Loucy (cell line): ENCODE results near the gene NXPH1.
A peak's percentile ranks its signal among the peaks of the same experiment; 100 is the strongest.

Source experiments
- H2AFZ ChIP-seq: fragments of 200-600 bp; sonication (generic); 2 replicates; pipeline ENCODE4 v1.6.0; 2016; ENCODE audit warnings: antibody characterized with exemption, mild to moderate bottlenecking, low read length, moderate library complexity
- H3F3A ChIP-seq: fragments of 200-600 bp; 2 replicates; pipeline ENCODE4 v1.6.0; 2016; ENCODE audit warnings: antibody characterized with exemption, low read depth, mild to moderate bottlenecking
- H3K27me3 ChIP-seq: fragments of 200-600 bp; sonication (generic); 2 replicates; pipeline ENCODE4 v1.6.1; 2014; ENCODE audit warnings: low read length, mild to moderate bottlenecking; ENCODE audit not compliant: insufficient read depth, poor library complexity, severe bottlenecking
- H3K36me3 ChIP-seq: fragments of 200-600 bp; sonication (generic); 2 replicates; pipeline ENCODE4 v1.6.1; 2016; ENCODE audit warnings: low read length; ENCODE audit not compliant: insufficient read depth
- H3K4me1 ChIP-seq: fragments of 200-600 bp; sonication (generic); 2 replicates; pipeline ENCODE4 v1.5.1; 2014; ENCODE audit warnings: low read length, mild to moderate bottlenecking; ENCODE audit not compliant: insufficient read depth, poor library complexity, severe bottlenecking
- H3K4me2 ChIP-seq: fragments of 200-600 bp; sonication (generic); 2 replicates; pipeline ENCODE4 v1.6.0; 2014; ENCODE audit warnings: antibody characterized with exemption, low read length, low read depth, mild to moderate bottlenecking; ENCODE audit not compliant: poor library complexity, severe bottlenecking
- H3K4me3 ChIP-seq: fragments of 200-600 bp; sonication (generic); 2 replicates; pipeline ENCODE4 v1.5.1; 2014; ENCODE audit warnings: low read length, mild to moderate bottlenecking, mixed read lengths; ENCODE audit not compliant: poor library complexity, severe bottlenecking
- H3K79me2 ChIP-seq: fragments of 200-600 bp; sonication (generic); 2 replicates; pipeline ENCODE4 v1.6.1; 2014; ENCODE audit warnings: low read length; ENCODE audit not compliant: insufficient read depth
- H3K9ac ChIP-seq: fragments of 200-600 bp; sonication (generic); 2 replicates; pipeline ENCODE4 v1.6.0; 2014; ENCODE audit warnings: mild to moderate bottlenecking, low read depth, low read length, moderate library complexity; ENCODE audit not compliant: poor library complexity, severe bottlenecking
- H3K9me2 ChIP-seq: fragments of 200-600 bp; sonication (generic); replicated peaks from 2 replicates; pipeline ENCODE4 v1.6.1; 2016; ENCODE audit warnings: low read depth, low read length, mixed read lengths
- H3K9me3 ChIP-seq: fragments of 200-600 bp; sonication (generic); 2 replicates; pipeline ENCODE4 v1.6.1; 2014; ENCODE audit warnings: mild to moderate bottlenecking, antibody characterized with exemption, low read length, low read depth; ENCODE audit not compliant: insufficient read depth
- H4K20me1 ChIP-seq: fragments of 200-600 bp; sonication (generic); 2 replicates; pipeline ENCODE4 v1.6.0; 2014; ENCODE audit warnings: antibody characterized with exemption, low read length, mild to moderate bottlenecking; ENCODE audit not compliant: insufficient read depth, poor library complexity, severe bottlenecking
- EZH2phosphoT487 ChIP-seq: fragments of 200-600 bp; IDR thresholded peaks from 2 replicates; pipeline ENCODE4 v1.6.1; 2018; ENCODE audit warnings: antibody characterized with exemption, mild to moderate bottlenecking, moderate library complexity, borderline replicate concordance
- TF ChIP-seq, protein P1 (sequence below): fragments of 200-600 bp; sonication (generic); conservative IDR thresholded peaks from 2 replicates; pipeline ENCODE4 v1.5.1; 2014; ENCODE audit warnings: mild to moderate bottlenecking, antibody characterized with exemption, low read length

NXPH1 gene

DNA sequence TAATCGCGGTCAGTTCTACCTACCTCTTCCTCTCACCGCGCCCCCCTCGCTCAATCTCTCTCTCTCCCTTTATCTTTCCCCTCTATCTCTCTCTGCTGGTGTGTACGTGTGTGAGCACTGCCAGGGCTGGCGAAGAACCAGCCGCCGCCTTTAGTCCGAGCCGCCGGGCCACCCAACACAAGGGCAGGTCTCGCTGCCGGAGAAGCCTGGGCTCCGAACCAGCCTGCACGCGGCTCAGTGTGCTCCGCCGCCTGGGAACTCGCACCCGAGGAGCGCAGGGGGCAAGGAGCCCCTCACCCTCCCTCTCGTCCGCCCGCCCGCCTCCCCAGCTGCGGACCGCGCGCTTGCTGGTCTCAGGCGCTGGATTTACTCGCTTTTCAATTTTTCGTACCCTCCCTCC lies 1.7 kb downstream of the NXPH1 start:
- Histone ChIP-seq H2AFZ (no peak overlapping the region), H3K36me3 (no peaks in the 10 kb centered on the region), H4K20me1 (no peaks in the 10 kb centered on the region), H3K9me3 (no peaks in the 10 kb centered on the region), H3K9ac (no peak overlapping the region), H3K4me1 (no peaks in the 10 kb centered on the region), H3K27me3 (no peaks in the 10 kb centered on the region), H3K4me3 (no peak overlapping the region), H3F3A (no peaks in the 10 kb centered on the region), H3K79me2 (no peaks in the 10 kb centered on the region), H3K4me2 (no peak overlapping the region), H3K9me2 (no peaks in the 10 kb centered on the region)
- TF ChIP-seq, protein P1, sequence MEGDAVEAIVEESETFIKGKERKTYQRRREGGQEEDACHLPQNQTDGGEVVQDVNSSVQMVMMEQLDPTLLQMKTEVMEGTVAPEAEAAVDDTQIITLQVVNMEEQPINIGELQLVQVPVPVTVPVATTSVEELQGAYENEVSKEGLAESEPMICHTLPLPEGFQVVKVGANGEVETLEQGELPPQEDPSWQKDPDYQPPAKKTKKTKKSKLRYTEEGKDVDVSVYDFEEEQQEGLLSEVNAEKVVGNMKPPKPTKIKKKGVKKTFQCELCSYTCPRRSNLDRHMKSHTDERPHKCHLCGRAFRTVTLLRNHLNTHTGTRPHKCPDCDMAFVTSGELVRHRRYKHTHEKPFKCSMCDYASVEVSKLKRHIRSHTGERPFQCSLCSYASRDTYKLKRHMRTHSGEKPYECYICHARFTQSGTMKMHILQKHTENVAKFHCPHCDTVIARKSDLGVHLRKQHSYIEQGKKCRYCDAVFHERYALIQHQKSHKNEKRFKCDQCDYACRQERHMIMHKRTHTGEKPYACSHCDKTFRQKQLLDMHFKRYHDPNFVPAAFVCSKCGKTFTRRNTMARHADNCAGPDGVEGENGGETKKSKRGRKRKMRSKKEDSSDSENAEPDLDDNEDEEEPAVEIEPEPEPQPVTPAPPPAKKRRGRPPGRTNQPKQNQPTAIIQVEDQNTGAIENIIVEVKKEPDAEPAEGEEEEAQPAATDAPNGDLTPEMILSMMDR = no peak
- no peak for TF ChIP-seq EZH2phosphoT487

- no peak overlapping the region for H2AFZ ChIP-seq
- H3K36me3 ChIP-seq = no peaks in the 10 kb centered on the region
- no peaks in the 10 kb centered on the region for H3K9me3 ChIP-seq
- no peak overlapping the region for H3K9ac ChIP-seq
- H4K20me1 ChIP-seq = no peaks in the 10 kb centered on the region
- no peaks in the 10 kb centered on the region for H3K4me1 ChIP-seq
- no peak overlapping the region for H3K4me3 ChIP-seq
- TF ChIP-seq EZH2phosphoT487 = no peak
- TF ChIP-seq, protein P1 = no peak
- H3K79me2 ChIP-seq = no peaks in the 10 kb centered on the region
- H3K9me2 ChIP-seq = no peaks in the 10 kb centered on the region
- no peaks in the 10 kb centered on the region for H3K27me3 ChIP-seq
- H3K4me2 ChIP-seq = no peak overlapping the region
- no peaks in the 10 kb centered on the region for H3F3A ChIP-seq
Observed at GRCh38 chr7:8435590-8436545, 2.5 kb downstream of the NXPH1 start.

DNA sequence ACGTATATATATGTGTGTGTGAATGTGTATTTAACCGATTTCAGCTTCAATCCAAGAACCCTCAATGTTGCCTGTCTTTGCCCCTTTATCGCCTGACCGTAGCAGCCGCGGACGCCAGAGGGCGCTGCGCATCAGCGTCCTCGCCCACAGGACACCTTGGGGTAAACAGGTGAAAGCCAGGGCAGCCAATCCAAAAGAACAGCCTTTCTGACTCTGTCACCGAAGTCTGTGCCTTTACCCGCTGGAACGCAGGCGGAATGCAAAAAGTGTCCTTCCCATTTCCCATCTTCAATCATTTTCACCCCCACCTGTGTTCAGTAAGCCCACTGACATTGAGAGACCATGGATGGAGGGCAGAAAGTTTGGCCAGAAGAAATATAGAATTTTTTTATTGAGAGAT lies 3.6 kb downstream of the NXPH1 start:
- Histone ChIP-seq H3K4me3 (no peak overlapping the region), H3K4me2 (no peak overlapping the region), H3F3A (no peaks in the 10 kb centered on the region), H3K9ac (no peak overlapping the region), H3K36me3 (no peaks in the 10 kb centered on the region), H3K27me3 (no peaks in the 10 kb centered on the region), H3K79me2 (no peaks in the 10 kb centered on the region), H3K9me3 (no peaks in the 10 kb centered on the region), H3K9me2 (no peaks in the 10 kb centered on the region), H4K20me1 (no peaks in the 10 kb centered on the region), H2AFZ (no peak overlapping the region), H3K4me1 (no peaks in the 10 kb centered on the region)
- TF ChIP-seq EZH2phosphoT487 = no peak
- TF ChIP-seq, protein P1 = peak; percentile 86
